Ovary (tissue), 9 donors: ENCODE data around the gene CD180. TPM values are rescaled to one million over a fixed set of nuclear protein-coding genes. Genes with fewer than 3 reads are reported as not detected.

ENCODE experiments used
- DNase-seq, 5 donors: peaks; one replicate each; pipeline ENCODE4 v3.0.0-alpha.2; 2019 to 2020
- H3K27ac ChIP-seq, 2 donors: fragments of 200-600 bp; one replicate each; pipeline versions ENCODE4 v1.5.1 to v1.8.0; 2019 to 2022
- H3K27me3 ChIP-seq: fragments of 200-600 bp; one replicate; pipeline ENCODE4 v1.8.0; 2022
- H3K36me3 ChIP-seq: fragments of 200-600 bp; sonication (generic); one replicate; pipeline ENCODE4 v1.5.1; 2019
- H3K4me1 ChIP-seq: one replicate; pipeline ENCODE4 v1.8.1; 2013; ENCODE audit warnings: mild to moderate bottlenecking, moderate library complexity; ENCODE audit not compliant: insufficient read depth
- H3K4me3 ChIP-seq: fragments of 200-600 bp; sonication (generic); one replicate; pipeline ENCODE4 v1.5.1; 2017
- H3K9me3 ChIP-seq, 2 donors: fragments of 200-600 bp in 1 of 2; sonication (generic) in 1 of 2; one replicate each; pipeline versions ENCODE4 v1.5.1 to v1.8.1; 2013 to 2019; ENCODE audit warnings: mild to moderate bottlenecking in 1 of 2, moderate library complexity in 1 of 2
- CTCF ChIP-seq, 3 donors: fragments of 450-650 bp in 2 of 3; fragments of 200-600 bp in 1 of 3; IDR thresholded peaks; one replicate each; pipeline versions ENCODE4 v1.5.1 to v1.8.0; 2016 to 2022; ENCODE audit warnings: antibody characterized with exemption in 3 of 3, mild to moderate bottlenecking in 1 of 3
- EP300 ChIP-seq: sonication (generic); formaldehyde crosslinking; IDR thresholded peaks from one replicate; pipeline ENCODE4 v1.6.1; 2017; ENCODE audit warnings: antibody characterized with exemption
- POLR2A ChIP-seq: fragments of 450-650 bp; IDR thresholded peaks from one replicate; pipeline ENCODE4 v1.6.1; 2017; ENCODE audit warnings: antibody characterized with exemption, mild to moderate bottlenecking, moderate library complexity
- WGBS, 3 donors: extraction: QIAGEN DNeasy Blood & Tissue Kit in 1 of 3; methylation state at CpG; one replicate each; pipeline versions ENCODE4 v1.1.5 to v1.1.7; 2013 to 2017; 5-methylcytosine and 5-hydroxymethylcytosine counted together
- intact Hi-C, 4 donors: fragments of 100-400 bp; cut with DNase I; formaldehyde crosslinking; loops; one replicate each; pipeline versions ENCODE4 v1.11.0 to v1.15.1; 2022 to 2023
- polyA plus RNA-seq, 2 donors: library from polyadenylated mRNA; stranded (reverse); fragments of 200-250 nt in 1 of 2; fragments of 350-450 nt in 1 of 2; fragmentation: Illumina TruSeq in 1 of 2; extraction: RNeasy Lipid Tissue Mini Kit (QIAGEN cat#74804) in 1 of 2; gene quantifications; one replicate each; pipeline ENCODE4 v1.2.3, GENCODE V29; 2013 to 2014
- total RNA-seq, 7 donors: library from RNA; depleted of rRNA in 2 of 7; stranded (reverse); fragments of >200 nt in 2 of 7; fragmentation: NEBNext Ultra II Directional in 3 of 7; extraction: Animal tissue kit (Norgen Biotek cat#: 25700) in 3 of 7; gene quantifications; one replicate each; pipeline versions ENCODE4 v1.1.0 to v1.2.4, GENCODE V29; 2016 to 2023
- donor health status: DM: no; HTN: no; CAD: no; lungs with moderate emphysema.
- donor health status: DM: no; HTN: no; CAD: no.
- donor health status: Bipolar disorder and iron deficiency.
- donor health status: DM: yes; HTN: yes; CAD: no.
- donor health status: DM: no; HTN: no; CAD: no.
- donor health status: DM: yes; HTN: yes; CAD: no.

The CD180 gene
- total and polyA plus RNA-seq, 9 donors, result 0.15 to 2.9 (median 0.30) TPM

- H3K9me3 ChIP-seq, result no peaks in the 10 kb centered on the region
- no peaks in the 10 kb centered on the region for H3K36me3 ChIP-seq
- H3K4me3 ChIP-seq, result no peak overlapping the region
- no peak overlapping the region for H3K27ac ChIP-seq
- WGBS, 3 donors, result 96 to 98% (median 97%) methylated on average over 4 of the region's 4 CpGs
- intact Hi-C loops, result loop anchor here in 2 of 4 donors (5.0 to 10.0 kb wide), 2 partner anchors 39 to 47 kb away; no protein-coding TSS in a partner anchor
- H3K4me1 ChIP-seq, result no peaks in the 10 kb centered on the region
- TF ChIP-seq EP300 (no peak), CTCF (IDR thresholded peaks at IDR 0.05) (no peak), POLR2A (no peak)
- DNase-seq, result no peak
- no peaks in the 10 kb centered on the region for H3K27me3 ChIP-seq
Measured at GRCh38 chr5:67168069-67168468, 28.5 kb downstream of the CD180 start.

- H3K27me3 ChIP-seq, result no peaks in the 10 kb centered on the region
- intact Hi-C loops, result loop anchor here in 2 of 4 donors (5.0 to 10.0 kb wide), 2 partner anchors 41 to 48 kb away; no protein-coding TSS in a partner anchor
- H3K4me1 ChIP-seq, result no peaks in the 10 kb centered on the region
- TF ChIP-seq CTCF (IDR thresholded peaks at IDR 0.05), result no peak
- TF ChIP-seq EP300, result no peak
- TF ChIP-seq POLR2A, result no peak
- no peaks in the 10 kb centered on the region for H3K36me3 ChIP-seq
- H3K9me3 ChIP-seq, result no peaks in the 10 kb centered on the region
- 68 to 75% (median 69%) methylated on average over 31 of the region's 31 CpGs for WGBS, 3 donors
- DNase-seq, result peak in 2 of 5 donors; percentile 19 to 21
- H3K4me3 ChIP-seq, result peak overlapping the region; percentile 15
- peak overlapping the region in 1 of 2 donors; percentile 26 for H3K27ac ChIP-seq
Measured at GRCh38 chr5:67166460-67167285, 29.9 kb downstream of the CD180 start.

GRCh38 chr5:67165526-67166459, 30.8 kb downstream of the CD180 start:
- no peaks in the 10 kb centered on the region for H3K9me3 ChIP-seq
- H3K27ac ChIP-seq, result peak overlapping the region in 1 of 2 donors; percentile 26
- intact Hi-C loops, result loop anchor here in 2 of 4 donors (5.0 to 10.0 kb wide), 2 partner anchors 42 to 49 kb away; no protein-coding TSS in a partner anchor
- no peaks in the 10 kb centered on the region for H3K4me1 ChIP-seq
- no peaks in the 10 kb centered on the region for H3K36me3 ChIP-seq
- no peaks in the 10 kb centered on the region for H3K27me3 ChIP-seq
- 50 to 62% (median 55%) methylated on average over 34 to 36 of the region's 36 CpGs for WGBS, 3 donors
- TF ChIP-seq POLR2A (no peak), CTCF (IDR thresholded peaks at IDR 0.05) (peak; percentile 49 to 66 (median 59)), EP300 (no peak)
- peak overlapping the region; percentile 15 for H3K4me3 ChIP-seq
- DNase-seq, result peak; percentile 71 to 82 (median 77)

- Histone ChIP-seq H3K9me3 (no peaks in the 10 kb centered on the region), H3K27me3 (no peaks in the 10 kb centered on the region), H3K4me3 (no peak overlapping the region), H3K36me3 (no peaks in the 10 kb centered on the region), H3K27ac (no peak overlapping the region), H3K4me1 (no peaks in the 10 kb centered on the region)
- TF ChIP-seq EP300, result no peak
- no peak for TF ChIP-seq CTCF (IDR thresholded peaks at IDR 0.05)
- no peak for TF ChIP-seq POLR2A
- whole genome bisulfite sequencing, 3 donors, result 94 to 95% (median 94%) methylated on average over 17 of the region's 17 CpGs
- intact Hi-C loops, result loop anchor here in 2 of 4 donors (5.0 to 10.0 kb wide), 2 partner anchors 42 to 50 kb away; no protein-coding TSS in a partner anchor
- no peak for DNase-seq
Measured at GRCh38 chr5:67164856-67165525, 31.6 kb downstream of the CD180 start.
